ENCODE results near the gene MAPK1IP1L. TPM values are rescaled to one million over a fixed set of nuclear protein-coding genes. Genes with fewer than 3 reads are reported as not detected.
A peak's percentile ranks its signal among the peaks of the same experiment; 100 is the strongest.
"Not testable (repeated sequence)": the region's sequence is repeated elsewhere in the genome, so short reads cannot be mapped to it uniquely, and the experiment has no call there.

MAPK1IP1L gene
- total and polyA plus RNA-seq, 7 experiments from 2014 or later = 63.1 to 143 (median 79.7) TPM

DNA sequence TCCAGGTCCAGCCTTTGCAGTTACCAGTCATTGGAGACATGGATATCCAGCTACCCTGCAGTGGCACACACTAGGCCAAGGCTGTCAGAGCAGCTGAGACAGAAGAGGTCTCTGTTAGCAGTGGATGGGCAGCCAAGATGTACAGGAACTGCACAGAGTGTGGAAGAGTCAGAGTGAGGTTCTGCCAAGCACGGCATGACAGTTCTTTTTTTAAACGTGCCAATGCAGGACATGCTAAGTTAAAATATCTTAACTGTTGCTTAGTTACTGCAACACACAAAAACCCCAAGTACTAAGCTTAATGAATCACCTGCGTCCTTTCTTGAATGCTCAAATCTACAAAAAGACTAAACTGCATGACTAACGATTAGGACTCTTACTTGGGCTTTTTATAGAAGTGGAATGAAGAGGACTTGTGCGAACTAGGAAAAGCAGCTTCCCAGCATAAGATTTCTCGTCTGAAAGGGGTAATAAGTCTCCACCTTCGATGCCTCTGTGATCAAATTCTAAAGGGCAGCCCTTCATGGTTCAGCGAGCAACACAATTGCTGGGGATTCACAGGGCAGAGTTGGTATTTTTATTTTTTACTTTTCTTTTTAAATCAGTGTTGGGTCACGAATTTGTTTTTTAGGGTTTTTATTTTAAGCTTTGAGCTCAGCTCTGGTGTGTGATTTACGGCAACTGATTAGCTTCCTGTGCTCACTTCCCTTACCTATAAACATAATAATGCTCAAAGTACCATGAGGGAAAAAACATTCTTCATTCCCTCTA lies 20.6 kb downstream of the MAPK1IP1L start:
- ChIA-PET CTCF (interaction anchor here (0.5 to 1.2 kb wide), 5 partner anchors 21 to 199 kb away, joined by 4 to 7 read pairs (median 5); partner anchors contain the start of genes FBXO34 and MAPK1IP1L), POLR2A (interaction anchor here (0.5 to 1.1 kb wide), 3 partner anchors 8 to 23 kb away, joined by 3 to 4 read pairs (median 3); partner anchors contain the start of gene MAPK1IP1L)
- DNase-seq (peak in 5 of 9 donors; percentile 28 to 49 (median 37)), ATAC-seq (peak; percentile 80)
- intact Hi-C loops (cut with micrococcal nuclease) = loop anchor here in 1 of 2 donors (1.0 kb wide), 1 partner anchor 21 kb away; the partner anchor contains the start of gene MAPK1IP1L
- Mint-ChIP-seq H3K9me3 (no peaks in the 10 kb centered on the region), H3K36me3 (peaks cover 0 to 6% (median 0%) of the 10 kb centered on the region in 5 donors), H3K27ac (peak overlapping the region; percentile 64 to 95 (median 90)), H3K4me3 (peak overlapping the region; percentile 39 to 83 (median 73)), H3K4me1 (peaks cover 10 to 42% (median 28%) of the 10 kb centered on the region in 7 donors), H3K27me3 (no peaks in the 10 kb centered on the region)
- Histone ChIP-seq H3K9me3 (ENCODE audit: control insufficient read depth in 2 of 3, low read length in 3 of 3) (no peaks in the 10 kb centered on the region), H3K36me3 (ENCODE audit: control insufficient read depth in 2 of 3, insufficient read depth in 3 of 3, low read length in 3 of 3) (no peaks in the 10 kb centered on the region), H3K4me3 (ENCODE audit: low read length) (peak overlapping the region; percentile 10), H3K27ac (ENCODE audit: low read depth, low read length) (peak overlapping the region; percentile 39), H3K4me1 (ENCODE audit: control insufficient read depth in 2 of 2, insufficient read depth in 2 of 2, low read length in 2 of 2) (peaks cover 0 to 10% of the 10 kb centered on the region in 2 donors), H3K27me3 (ENCODE audit: control insufficient read depth in 2 of 2, insufficient read depth in 2 of 2, low read length in 2 of 2) (no peaks in the 10 kb centered on the region)

DNA sequence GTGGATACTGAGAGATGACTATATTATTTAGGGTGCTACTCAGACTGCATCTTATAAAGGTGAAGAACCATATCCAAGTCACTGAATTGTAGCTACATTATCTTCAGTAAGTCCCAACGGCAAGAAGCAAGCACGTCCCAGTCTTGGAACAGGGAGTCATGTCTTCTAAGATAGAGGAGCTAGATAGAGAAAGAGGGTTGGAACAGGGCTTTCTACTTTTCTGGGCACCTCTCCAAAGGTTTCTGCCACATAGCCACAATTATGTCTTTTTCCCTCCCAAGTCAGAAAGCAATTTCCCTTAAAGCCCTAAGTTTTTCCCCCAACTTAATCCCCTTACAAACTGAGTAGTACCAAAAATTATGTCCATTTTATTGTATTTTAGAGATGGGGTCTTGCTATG lies 22.4 kb downstream of the MAPK1IP1L start:
- peak overlapping the region in 3 of 9 donors; percentile 26 to 60 (median 56) for H3K27ac Mint-ChIP-seq

DNA sequence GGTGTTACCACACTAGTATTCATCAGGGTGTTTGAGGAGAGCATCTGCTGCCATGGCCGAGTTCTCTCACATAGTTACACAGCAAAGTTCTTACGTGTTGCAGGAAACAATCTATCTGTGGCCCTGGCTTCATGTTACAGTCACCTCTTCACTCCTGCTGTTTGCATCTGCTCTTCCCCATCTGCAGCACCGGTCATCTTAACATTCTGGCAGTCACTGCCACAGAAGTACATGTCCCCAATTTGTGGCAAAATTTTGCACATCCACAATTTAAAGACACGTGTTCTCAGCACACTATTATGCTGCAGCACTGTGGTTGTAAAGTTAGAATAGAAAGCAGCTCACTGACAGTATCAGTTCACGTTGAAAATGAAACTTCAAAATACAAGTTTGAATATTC lies 23.2 kb downstream of the MAPK1IP1L start:
- Histone ChIP-seq H3K36me3 (ENCODE audit: control insufficient read depth in 2 of 3, insufficient read depth in 3 of 3, low read length in 3 of 3) (no peaks in the 10 kb centered on the region), H3K4me1 (ENCODE audit: control insufficient read depth in 2 of 2, insufficient read depth in 2 of 2, low read length in 2 of 2) (peaks cover 0 to 10% of the 10 kb centered on the region in 2 donors), H3K4me3 (ENCODE audit: low read length) (no peak overlapping the region), H3K27me3 (ENCODE audit: control insufficient read depth in 2 of 2, insufficient read depth in 2 of 2, low read length in 2 of 2) (no peaks in the 10 kb centered on the region), H3K9me3 (ENCODE audit: control insufficient read depth in 2 of 3, low read length in 3 of 3) (no peaks in the 10 kb centered on the region), H3K27ac (ENCODE audit: low read depth, low read length) (no peak overlapping the region)
- Mint-ChIP-seq H3K27ac (peak overlapping the region in 6 of 9 donors; percentile 26 to 87 (median 50)), H3K4me1 (peaks cover 12 to 42% (median 28%) of the 10 kb centered on the region in 7 donors), H3K9me3 (no peaks in the 10 kb centered on the region), H3K4me3 (peak overlapping the region in 6 of 10 donors; percentile 39 to 69 (median 48)), H3K27me3 (peaks cover 0 to 6% (median 0%) of the 10 kb centered on the region in 5 donors), H3K36me3 (no peaks in the 10 kb centered on the region)
- POLR2A ChIA-PET = no interaction called here
- CTCF ChIA-PET = no interaction called here
- intact Hi-C loops (cut with micrococcal nuclease) = no loop called here
- DNase-seq = no peak
- ATAC-seq = no peak

More for the DNA sequence above, 22.4 kb downstream of the MAPK1IP1L start:
- H3K27me3 Mint-ChIP-seq = peaks cover 0 to under 1% (median 0%) of the 10 kb centered on the region in 5 donors
- H3K36me3 ChIP-seq (ENCODE audit: control insufficient read depth in 2 of 3, insufficient read depth in 3 of 3, low read length in 3 of 3) = no peaks in the 10 kb centered on the region
- no peak overlapping the region for H3K4me3 ChIP-seq (ENCODE audit: low read length)
- H3K36me3 Mint-ChIP-seq = no peaks in the 10 kb centered on the region
- no peak overlapping the region for H3K4me3 Mint-ChIP-seq
- H3K4me1 ChIP-seq (ENCODE audit: control insufficient read depth in 2 of 2, insufficient read depth in 2 of 2, low read length in 2 of 2) = peaks cover 0 to 10% of the 10 kb centered on the region in 2 donors
- ChIA-PET CTCF (no interaction called here), POLR2A (no interaction called here)
- intact Hi-C loops (cut with micrococcal nuclease) = no loop called here
- H3K27me3 ChIP-seq (ENCODE audit: control insufficient read depth in 2 of 2, insufficient read depth in 2 of 2, low read length in 2 of 2) = no peaks in the 10 kb centered on the region
- no peak overlapping the region for H3K27ac ChIP-seq (ENCODE audit: low read depth, low read length)
- no peaks in the 10 kb centered on the region for H3K9me3 ChIP-seq (ENCODE audit: control insufficient read depth in 2 of 3, low read length in 3 of 3)
- peaks cover 12 to 42% (median 28%) of the 10 kb centered on the region in 7 donors for H3K4me1 Mint-ChIP-seq
- no peaks in the 10 kb centered on the region for H3K9me3 Mint-ChIP-seq
- no peak for ATAC-seq
- DNase-seq = no peak

DNA sequence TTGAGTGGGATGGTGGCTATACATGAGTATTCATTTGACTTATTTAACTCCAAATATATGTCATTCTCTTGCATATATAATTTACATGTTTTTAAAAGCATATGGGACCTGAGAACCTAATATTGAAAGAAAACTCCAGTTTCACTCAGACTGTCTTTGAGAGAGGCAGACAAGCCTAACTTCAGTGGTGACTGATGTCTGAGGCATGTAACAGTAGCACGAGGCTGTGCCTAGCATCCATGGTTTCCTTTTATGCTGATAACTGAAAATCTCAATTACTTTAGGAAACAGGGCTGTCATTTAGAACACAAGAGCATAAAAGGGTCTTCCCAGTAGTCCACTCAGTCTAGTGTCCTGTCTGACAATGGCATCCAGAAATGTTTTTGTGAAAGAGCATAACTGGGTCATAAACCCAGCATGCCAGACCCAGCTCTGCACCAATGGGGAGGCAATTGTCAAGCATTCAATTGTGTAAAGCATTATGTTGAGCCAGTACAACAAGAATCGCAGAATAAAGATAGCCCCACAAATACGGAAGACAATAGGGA lies 24.3 kb downstream of the MAPK1IP1L start:
- Mint-ChIP-seq H3K9me3 (no peaks in the 10 kb centered on the region), H3K27me3 (peaks cover 0 to 6% (median 0%) of the 10 kb centered on the region in 5 donors), H3K27ac (peak overlapping the region in 1 of 9 donors; percentile 59), H3K36me3 (no peaks in the 10 kb centered on the region), H3K4me3 (peak overlapping the region in 1 of 10 donors; percentile 17), H3K4me1 (peaks cover 12 to 42% (median 28%) of the 10 kb centered on the region in 7 donors)
- POLR2A ChIA-PET = interaction anchor here (0.5 to 0.7 kb wide), 2 partner anchors 43 to 336 kb away, joined by 3 read pairs; partner anchors contain the start of gene ATG14
- no peak overlapping the region for H3K27ac ChIP-seq (ENCODE audit: low read depth, low read length)
- ATAC-seq (no peak), DNase-seq (no peak)
- CTCF ChIA-PET = interaction anchor here (0.6 kb wide), 1 partner anchor 28 kb away, joined by 6 read pairs; no protein-coding TSS in a partner anchor
- intact Hi-C loops (cut with micrococcal nuclease) = no loop called here
- no peak overlapping the region for H3K4me3 ChIP-seq (ENCODE audit: low read length)
- H3K36me3 ChIP-seq (ENCODE audit: control insufficient read depth in 2 of 3, insufficient read depth in 3 of 3, low read length in 3 of 3) = no peaks in the 10 kb centered on the region
- H3K27me3 ChIP-seq (ENCODE audit: control insufficient read depth in 2 of 2, insufficient read depth in 2 of 2, low read length in 2 of 2) = no peaks in the 10 kb centered on the region
- no peaks in the 10 kb centered on the region for H3K9me3 ChIP-seq (ENCODE audit: control insufficient read depth in 2 of 3, low read length in 3 of 3)
- peaks cover 0 to 10% of the 10 kb centered on the region in 2 donors for H3K4me1 ChIP-seq (ENCODE audit: control insufficient read depth in 2 of 2, insufficient read depth in 2 of 2, low read length in 2 of 2)

DNA sequence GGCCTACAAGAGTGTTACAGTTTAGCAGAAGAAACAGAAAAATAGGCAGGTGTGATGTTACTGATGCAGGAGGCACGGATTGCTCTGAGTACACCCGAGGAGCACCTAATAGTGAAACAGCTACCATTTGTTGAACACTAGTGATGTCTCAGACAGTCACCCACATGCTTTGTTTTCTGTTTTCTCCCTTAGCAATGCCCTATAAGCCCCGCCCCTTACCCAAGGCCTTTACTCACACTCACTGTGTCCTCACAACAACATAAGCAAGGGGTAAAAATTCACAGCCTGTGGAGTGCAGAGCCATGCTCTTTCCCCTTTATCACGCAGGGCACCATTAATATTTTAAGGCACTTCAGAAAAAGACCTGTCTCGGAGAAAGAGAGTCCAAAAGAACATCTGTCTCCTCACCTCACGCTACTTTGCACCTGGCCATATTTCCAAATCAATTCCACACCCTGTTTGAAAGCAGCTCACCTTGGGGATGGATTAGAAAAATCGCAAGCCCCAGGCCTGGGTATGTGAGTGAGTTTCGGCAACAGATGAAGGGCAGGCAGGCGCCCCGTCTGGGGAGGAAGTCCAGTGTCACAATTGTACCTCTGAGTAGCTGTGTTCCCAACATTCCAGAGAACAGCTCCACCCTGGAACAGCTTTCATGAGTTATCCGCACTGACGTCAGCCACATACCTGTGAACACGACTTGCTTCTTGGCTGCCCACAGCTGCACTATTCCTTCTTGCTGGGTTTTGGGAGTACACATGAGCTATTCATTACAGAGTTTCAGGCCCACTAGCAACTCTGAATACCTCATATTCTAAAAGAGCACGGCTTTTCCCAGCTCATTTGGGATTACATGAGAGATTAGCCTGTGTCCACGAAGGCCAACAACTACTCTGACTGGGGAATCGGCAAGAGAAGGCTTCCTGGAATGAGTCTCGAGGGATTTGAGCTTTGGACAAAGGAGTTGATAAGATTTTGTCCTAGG lies 26.0 kb downstream of the MAPK1IP1L start:
- Mint-ChIP-seq H3K9me3 (no peaks in the 10 kb centered on the region), H3K4me1 (peaks cover 9 to 25% (median 17%) of the 10 kb centered on the region in 7 donors), H3K4me3 (no peak overlapping the region), H3K36me3 (no peaks in the 10 kb centered on the region), H3K27ac (no peak overlapping the region), H3K27me3 (peaks cover 0 to 6% (median 0%) of the 10 kb centered on the region in 5 donors)
- DNase-seq (no peak), ATAC-seq (peak; percentile 36)
- Histone ChIP-seq H3K27me3 (ENCODE audit: control insufficient read depth in 2 of 2, insufficient read depth in 2 of 2, low read length in 2 of 2) (no peaks in the 10 kb centered on the region), H3K27ac (ENCODE audit: low read depth, low read length) (no peak overlapping the region), H3K36me3 (ENCODE audit: control insufficient read depth in 2 of 3, insufficient read depth in 3 of 3, low read length in 3 of 3) (no peaks in the 10 kb centered on the region), H3K9me3 (ENCODE audit: control insufficient read depth in 2 of 3, low read length in 3 of 3) (no peaks in the 10 kb centered on the region), H3K4me1 (ENCODE audit: control insufficient read depth in 2 of 2, insufficient read depth in 2 of 2, low read length in 2 of 2) (peaks cover 0 to 5% of the 10 kb centered on the region in 2 donors), H3K4me3 (ENCODE audit: low read length) (no peak overlapping the region)
- ChIA-PET POLR2A (interaction anchor here (1.2 kb wide), 1 partner anchor 11 kb away, joined by 4 read pairs; no protein-coding TSS in a partner anchor), CTCF (no interaction called here)
- intact Hi-C loops (cut with micrococcal nuclease) = no loop called here

DNA sequence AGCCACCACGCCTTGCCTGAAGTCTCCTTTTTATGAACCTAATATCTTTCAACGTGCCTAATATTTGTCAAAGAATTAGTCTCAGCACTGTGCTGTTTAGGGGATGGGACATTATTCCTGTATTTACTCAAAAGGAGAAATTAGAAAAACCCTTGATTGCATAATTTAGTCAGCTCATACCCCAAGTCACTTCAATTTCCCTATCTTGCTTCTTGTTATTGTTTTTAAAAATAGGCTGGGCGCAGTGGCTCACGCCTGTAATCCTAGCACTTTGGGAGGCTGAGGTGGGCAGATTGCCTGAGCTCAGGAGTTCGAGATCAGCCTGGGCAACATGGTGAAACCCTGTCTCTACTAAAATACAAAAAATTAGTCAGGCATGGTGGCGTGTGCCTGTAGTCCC lies 28.5 kb downstream of the MAPK1IP1L start:
- H3K4me3 Mint-ChIP-seq; H3K27ac Mint-ChIP-seq; H3K27me3 ChIP-seq (ENCODE audit: control insufficient read depth in 2 of 2, insufficient read depth in 2 of 2, low read length in 2 of 2); DNase-seq; H3K36me3 Mint-ChIP-seq; H3K36me3 ChIP-seq (ENCODE audit: control insufficient read depth in 2 of 3, insufficient read depth in 3 of 3, low read length in 3 of 3); H3K4me1 Mint-ChIP-seq; H3K4me1 ChIP-seq (ENCODE audit: control insufficient read depth in 2 of 2, insufficient read depth in 2 of 2, low read length in 2 of 2); H3K4me3 ChIP-seq (ENCODE audit: low read length); H3K27ac ChIP-seq (ENCODE audit: low read depth, low read length); H3K9me3 Mint-ChIP-seq; H3K9me3 ChIP-seq (ENCODE audit: control insufficient read depth in 2 of 3, low read length in 3 of 3); CTCF ChIA-PET; POLR2A ChIA-PET; intact Hi-C loops (cut with micrococcal nuclease): not testable (repeated sequence)
- H3K27me3 Mint-ChIP-seq = peaks cover 0 to 11% (median 0%) of the 10 kb centered on the region in 5 donors
- ATAC-seq = peak; percentile 41
